GM12878 (cell line): ENCODE measurements around the gene PDE4DIP.
"Not testable (repeated sequence)": the region's sequence is repeated elsewhere in the genome, so short reads cannot be mapped to it uniquely, and the experiment has no call there.

Experiments used
- CTCF ChIP-seq, 3 experiments: IDR thresholded peaks in 2 of 3; conservative IDR thresholded peaks in 1 of 3; 2 replicates each; pipeline ENCODE4 v1.5.1; 2011; ENCODE audit warnings: low read depth in 3 of 3, low read length in 3 of 3, mild to moderate bottlenecking in 3 of 3, control low read depth in 2 of 3, moderate library complexity in 2 of 3, inconsistent platforms in 1 of 3, mixed read lengths in 1 of 3; ENCODE audit not compliant: control insufficient read depth in 2 of 3, insufficient read depth in 1 of 3; ENCODE audit errors: extremely low read depth in 1 of 3
- DPF2 ChIP-seq: fragments of 450-650 bp; IDR thresholded peaks from 2 replicates; pipeline ENCODE4 v1.6.1; 2017; ENCODE audit warnings: mild to moderate bottlenecking
- E4F1 ChIP-seq: fragments of 450-650 bp; IDR thresholded peaks from 2 replicates; pipeline ENCODE4 v1.6.1; 2018; ENCODE audit warnings: borderline replicate concordance, mild to moderate bottlenecking; ENCODE audit not compliant: partially characterized antibody
- EP300 ChIP-seq, 2 experiments: fragments of 150-350 bp in 1 of 2; IDR thresholded peaks; 2 replicates each; pipeline ENCODE4 v1.6.1; 2011 to 2012; ENCODE audit warnings: low read depth in 2 of 2, low read length in 2 of 2, borderline replicate concordance in 1 of 2, improper control_type of control experiment in 1 of 2, inconsistent platforms in 1 of 2; ENCODE audit not compliant: control insufficient read depth in 1 of 2
- HDAC2 ChIP-seq: fragments of 200-600 bp; sonication (generic); IDR thresholded peaks from 2 replicates; pipeline ENCODE4 v1.6.1; 2017
- NFXL1 ChIP-seq: fragments of 450-650 bp; IDR thresholded peaks from 2 replicates; pipeline ENCODE4 v1.6.1; 2017; ENCODE audit warnings: antibody characterized with exemption, mild to moderate bottlenecking, borderline replicate concordance
- NRF1 ChIP-seq: conservative IDR thresholded peaks from 2 replicates; pipeline ENCODE4 v1.6.1; 2011; ENCODE audit warnings: mild to moderate bottlenecking, low read depth, low read length, improper control_type of control experiment
- POLR2AphosphoS2 ChIP-seq: IDR thresholded peaks from 2 replicates; pipeline ENCODE4 v1.6.1; 2011; ENCODE audit warnings: low read depth, mild to moderate bottlenecking, low read length, improper control_type of control experiment, moderate library complexity
- SMC3 ChIP-seq: IDR thresholded peaks from 2 replicates; pipeline ENCODE4 v1.6.1; 2011; ENCODE audit warnings: low read length, improper control_type of control experiment, borderline replicate concordance
- SPI1 ChIP-seq: IDR thresholded peaks from 2 replicates; pipeline ENCODE4 v1.6.1; 2011; ENCODE audit warnings: low read depth, mild to moderate bottlenecking, low read length, moderate library complexity, borderline replicate concordance; ENCODE audit not compliant: insufficient read depth
- TARDBP ChIP-seq: IDR thresholded peaks from 2 replicates; pipeline ENCODE4 v1.6.1; 2016; ENCODE audit warnings: borderline replicate concordance
- ZNF592 ChIP-seq: fragments of 450-650 bp; IDR thresholded peaks from 2 replicates; pipeline ENCODE4 v1.6.1; 2017; ENCODE audit warnings: mild to moderate bottlenecking, moderate library complexity

- TF ChIP-seq NFXL1; DPF2; POLR2AphosphoS2; HDAC2; CTCF (IDR thresholded peaks at IDR 0.05 in 2 of 3, conservative IDR thresholded peaks at IDR 0.05 in 1 of 3; ENCODE audit: control insufficient read depth in 2 of 3, extremely low read depth in 1 of 3, insufficient read depth in 1 of 3, low read depth in 3 of 3, low read length in 3 of 3); SPI1; E4F1; NRF1; ZNF592; EP300 (IDR thresholded peaks at IDR 0.05; ENCODE audit: borderline replicate concordance in 1 of 2, control insufficient read depth in 1 of 2, low read depth in 2 of 2, low read length in 2 of 2); SMC3; TARDBP: not testable (repeated sequence)
These were observed 25.4 kb downstream of the PDE4DIP start for GRCh38 chr1:148869634-148869961.
